ENCODE measurements around the gene PCDH12. TPM values are rescaled to one million over a fixed set of nuclear protein-coding genes. Genes with fewer than 3 reads are reported as not detected.
A peak's percentile ranks its signal among the peaks of the same experiment; 100 is the strongest.

The PCDH12 gene
- total RNA-seq, 1 experiment from 2014 or later = not detected

DNA sequence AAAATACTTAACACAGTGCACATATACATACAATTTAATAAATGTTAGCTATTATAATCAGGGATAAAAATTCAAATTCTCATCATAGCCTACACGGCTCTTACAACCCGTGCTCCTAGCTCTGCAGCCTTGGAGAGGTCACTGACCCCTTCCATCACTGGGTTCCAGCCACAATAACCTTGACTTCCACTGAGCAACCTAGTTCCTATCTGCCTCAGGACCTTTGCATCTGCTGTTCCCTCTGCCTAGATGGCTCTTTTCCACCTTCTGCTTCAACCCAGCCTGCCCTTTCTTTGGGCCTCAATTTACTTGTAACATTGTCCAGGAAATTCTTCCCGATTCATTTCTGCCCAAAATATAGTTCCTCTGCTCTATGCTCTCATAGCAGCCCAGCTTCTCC lies 43.2 kb downstream of the PCDH12 start:
- H3K18ac ChIP-seq (ENCODE audit: insufficient read length, low read depth, low read length) = no peak overlapping the region
- no peaks in the 10 kb centered on the region for H3K79me1 ChIP-seq (ENCODE audit: insufficient read depth, low read depth, low read length, poor library complexity, severe bottlenecking)
- H3T11ph ChIP-seq (ENCODE audit: low read length) = no peak overlapping the region
- H2AK5ac ChIP-seq (ENCODE audit: insufficient read length, low read length) = no peak overlapping the region
- peaks cover 2% of the 10 kb centered on the region; the same call in 1 of the 2 replicates for H3K4me1 ChIP-seq (ENCODE audit: insufficient read depth, low read length)
- Mint-ChIP-seq H3K27me3 (ENCODE audit: low read depth) (peaks cover 51% of the 10 kb centered on the region), H3K4me3 (peak overlapping the region; percentile 8 to 42; a peak in 3 of 5 replicates), H3K4me1 (peaks cover 20 to 24% of the 10 kb centered on the region in 2 experiments), H3K27ac (no peak overlapping the region), H3K9me3 (no peaks in the 10 kb centered on the region; a peak in 1 of 5 replicates), H3K36me3 (ENCODE audit: insufficient read depth in 1 of 3, low read depth in 3 of 3) (no peaks in the 10 kb centered on the region)
- H2BK5ac ChIP-seq (ENCODE audit: insufficient read length, low read length) = no peak overlapping the region
- H3K4ac ChIP-seq (ENCODE audit: low read depth, low read length) = no peak overlapping the region
- H3K9ac ChIP-seq (ENCODE audit: extremely low read depth, insufficient read length, low read length) = no peak overlapping the region
- H3K79me2 ChIP-seq (ENCODE audit: insufficient read depth, low read length) = no peaks in the 10 kb centered on the region
- H3K9me3 ChIP-seq (ENCODE audit: control insufficient read depth, low read depth, low read length) = no peaks in the 10 kb centered on the region
- no CpG with 5 or more reads among the region's 3 CpGs for WGBS (ENCODE audit: extremely low coverage, insufficient read length, low lambda C conversion rate)
- no peak overlapping the region for H3K14ac ChIP-seq (ENCODE audit: insufficient read depth, low read length)
- TF ChIP-seq, protein P1, sequence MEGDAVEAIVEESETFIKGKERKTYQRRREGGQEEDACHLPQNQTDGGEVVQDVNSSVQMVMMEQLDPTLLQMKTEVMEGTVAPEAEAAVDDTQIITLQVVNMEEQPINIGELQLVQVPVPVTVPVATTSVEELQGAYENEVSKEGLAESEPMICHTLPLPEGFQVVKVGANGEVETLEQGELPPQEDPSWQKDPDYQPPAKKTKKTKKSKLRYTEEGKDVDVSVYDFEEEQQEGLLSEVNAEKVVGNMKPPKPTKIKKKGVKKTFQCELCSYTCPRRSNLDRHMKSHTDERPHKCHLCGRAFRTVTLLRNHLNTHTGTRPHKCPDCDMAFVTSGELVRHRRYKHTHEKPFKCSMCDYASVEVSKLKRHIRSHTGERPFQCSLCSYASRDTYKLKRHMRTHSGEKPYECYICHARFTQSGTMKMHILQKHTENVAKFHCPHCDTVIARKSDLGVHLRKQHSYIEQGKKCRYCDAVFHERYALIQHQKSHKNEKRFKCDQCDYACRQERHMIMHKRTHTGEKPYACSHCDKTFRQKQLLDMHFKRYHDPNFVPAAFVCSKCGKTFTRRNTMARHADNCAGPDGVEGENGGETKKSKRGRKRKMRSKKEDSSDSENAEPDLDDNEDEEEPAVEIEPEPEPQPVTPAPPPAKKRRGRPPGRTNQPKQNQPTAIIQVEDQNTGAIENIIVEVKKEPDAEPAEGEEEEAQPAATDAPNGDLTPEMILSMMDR (conservative IDR thresholded peaks at IDR 0.05) = no peak
- no peak overlapping the region for H3K27ac ChIP-seq (ENCODE audit: insufficient read length, low read depth, low read length)
- H2AFZ ChIP-seq (ENCODE audit: low read length) = no peak overlapping the region
- no peak overlapping the region for H2BK15ac ChIP-seq (ENCODE audit: low read depth, low read length)
- no peak for DNase-seq
- no peak overlapping the region for H4K8ac ChIP-seq (replicated peaks; ENCODE audit: insufficient read length, low read depth, low read length)
- no peak overlapping the region for H2BK12ac ChIP-seq (ENCODE audit: insufficient read length, low read depth, low read length)
- H4K5ac ChIP-seq (ENCODE audit: insufficient read length, low read depth, low read length) = no peak overlapping the region
- H3K4me2 ChIP-seq (ENCODE audit: insufficient read depth, insufficient read length, low read length) = no peak overlapping the region
- no peak overlapping the region for H2BK20ac ChIP-seq (ENCODE audit: low read depth, low read length, poor library complexity, severe bottlenecking)
- no peaks in the 10 kb centered on the region for H4K20me1 ChIP-seq (ENCODE audit: control insufficient read depth, insufficient read depth, insufficient read length)
- no peak overlapping the region for H2BK120ac ChIP-seq (ENCODE audit: low read depth, low read length, poor library complexity, severe bottlenecking)
- peaks cover 4% of the 10 kb centered on the region for H3K23me2 ChIP-seq (ENCODE audit: insufficient read length, low read depth, low read length, poor library complexity, severe bottlenecking)
- H4K91ac ChIP-seq (ENCODE audit: insufficient read length, low read depth, low read length) = no peak overlapping the region
- no peaks in the 10 kb centered on the region; the same call in 1 of the 2 replicates for H3K27me3 ChIP-seq (ENCODE audit: insufficient read depth, low read length)
- no peak overlapping the region for H3K56ac ChIP-seq (ENCODE audit: insufficient read length, low read depth, low read length)
- no peak overlapping the region for H3K23ac ChIP-seq (ENCODE audit: insufficient read length, low read depth, low read length)
